KOPT-K1 (cell line): Measurements from ENCODE around the gene BBS9.
"Not testable (repeated sequence)": the region's sequence is repeated elsewhere in the genome, so short reads cannot be mapped to it uniquely, and the experiment has no call there.

Experiments used
- H3K27ac ChIP-seq: fragments of 200-600 bp; sonication (generic); 2 replicates; pipeline ENCODE4 v1.5.1; 2016; ENCODE audit warnings: antibody characterized with exemption, mild to moderate bottlenecking, low read depth, low read length; ENCODE audit not compliant: poor library complexity, severe bottlenecking
- H3K36me3 ChIP-seq: fragments of 200-600 bp; sonication (generic); 2 replicates; pipeline ENCODE4 v1.5.1; 2017; ENCODE audit warnings: antibody characterized with exemption, mild to moderate bottlenecking, low read length, moderate library complexity; ENCODE audit not compliant: insufficient read depth
- H3K9me3 ChIP-seq: fragments of 200-600 bp; sonication (generic); 2 replicates; pipeline ENCODE4 v1.5.1; 2017; ENCODE audit warnings: antibody characterized with exemption, low read length, mild to moderate bottlenecking; ENCODE audit not compliant: insufficient read depth, poor library complexity, severe bottlenecking

The BBS9 gene

DNA sequence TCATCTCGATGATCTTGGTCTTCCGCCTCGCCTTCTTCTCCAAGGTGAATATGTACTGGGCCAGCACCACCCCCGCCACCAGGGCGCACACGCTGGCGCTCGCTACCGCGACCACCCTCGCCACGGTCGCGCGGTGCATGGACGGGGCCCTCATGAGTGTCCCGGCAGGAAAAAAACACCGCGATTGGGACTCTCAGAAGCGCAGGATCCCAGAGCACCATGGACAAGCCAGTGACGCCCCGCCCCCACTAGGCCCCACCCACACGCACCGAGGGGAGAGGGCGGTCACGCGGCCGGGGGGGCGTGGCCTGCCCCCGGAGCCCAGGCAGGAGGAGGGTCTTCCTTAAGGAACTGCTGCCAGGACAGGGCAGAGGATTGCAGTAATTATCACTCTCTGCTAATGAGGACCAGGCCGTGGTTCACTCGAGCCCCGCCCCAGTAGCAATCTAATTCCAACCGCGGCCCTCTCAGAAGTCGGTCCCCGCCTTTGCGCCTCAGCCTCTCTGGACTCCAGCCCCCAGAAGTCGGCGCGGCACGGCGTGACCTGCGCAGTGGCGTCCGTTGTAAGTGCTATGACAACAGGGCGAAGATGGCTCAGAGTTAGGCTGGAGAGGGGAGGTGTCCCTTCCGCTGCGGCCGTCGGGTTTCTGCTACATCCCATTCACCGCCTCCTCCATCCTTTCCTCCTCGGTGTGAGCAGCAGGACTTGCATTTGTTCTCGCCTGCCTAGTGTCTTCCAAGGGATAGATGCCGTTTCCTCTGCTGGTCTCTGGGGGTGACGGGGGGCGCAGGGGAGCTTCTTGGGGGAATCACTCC lies at the start of gene BBS9:
BBS9 (plus strand) TSS at position 575 of the 816 bp plus-strand sequence. CDS start 16,689 bp downstream, outside the sequence.
- Histone ChIP-seq H3K36me3 (no peaks in the 10 kb centered on the region), H3K9me3 (no peaks in the 10 kb centered on the region), H3K27ac (peak within 1 kb of the TSS; percentile 57)

GRCh38 chr7:33079763-33080690 lies 49.3 kb upstream of the BBS9 start:
- H3K27ac ChIP-seq, result no peak overlapping the region
- no peaks in the 10 kb centered on the region for H3K36me3 ChIP-seq
- no peaks in the 10 kb centered on the region for H3K9me3 ChIP-seq

DNA sequence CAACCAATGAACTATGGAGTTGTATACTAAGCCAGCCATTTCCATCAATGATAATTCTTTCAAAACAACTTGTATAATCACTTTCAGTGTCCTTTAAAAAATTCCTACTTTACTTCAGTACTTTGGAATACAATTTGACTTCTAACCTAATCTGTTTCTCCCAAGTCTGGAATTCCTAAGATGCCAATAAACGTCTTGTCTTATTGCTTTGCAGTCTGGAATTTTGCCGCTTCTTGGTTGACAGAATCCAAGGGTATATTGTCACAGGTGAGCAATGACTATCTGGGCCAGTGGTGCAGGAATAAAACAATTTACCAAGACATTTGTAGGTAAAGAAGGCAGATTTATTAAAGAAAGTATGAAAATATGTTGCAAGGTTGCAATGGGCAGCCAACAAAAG lies 42.0 kb upstream of the BBS9 start:
- Histone ChIP-seq H3K9me3 (peaks cover 4% of the 10 kb centered on the region), H3K36me3 (no peaks in the 10 kb centered on the region; the same call in 1 of the 2 replicates), H3K27ac (no peak overlapping the region)

DNA sequence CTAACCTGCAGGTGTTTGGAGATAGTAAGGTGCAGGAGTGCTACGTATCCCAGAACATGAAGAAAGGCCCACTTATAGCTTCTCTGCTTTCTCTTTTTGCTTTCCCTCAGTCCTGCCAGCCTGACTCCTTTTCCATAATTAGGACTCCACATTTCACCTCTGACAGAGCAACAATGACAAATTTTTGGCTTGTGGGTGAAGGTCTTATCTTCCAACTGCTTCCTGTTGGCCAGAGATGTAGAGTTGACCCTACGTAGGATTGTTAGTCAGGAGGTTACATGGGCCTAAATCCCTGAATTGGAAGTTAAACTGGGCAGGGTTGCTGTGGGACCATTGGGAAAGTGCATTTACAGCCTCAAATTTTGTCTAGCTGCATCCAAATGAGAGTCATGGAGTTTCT lies 41.5 kb upstream of the BBS9 start:
- peaks cover 4% of the 10 kb centered on the region for H3K9me3 ChIP-seq
- H3K36me3 ChIP-seq, result peaks cover 1% of the 10 kb centered on the region; the same call in 1 of the 2 replicates
- H3K27ac ChIP-seq, result no peak overlapping the region

DNA sequence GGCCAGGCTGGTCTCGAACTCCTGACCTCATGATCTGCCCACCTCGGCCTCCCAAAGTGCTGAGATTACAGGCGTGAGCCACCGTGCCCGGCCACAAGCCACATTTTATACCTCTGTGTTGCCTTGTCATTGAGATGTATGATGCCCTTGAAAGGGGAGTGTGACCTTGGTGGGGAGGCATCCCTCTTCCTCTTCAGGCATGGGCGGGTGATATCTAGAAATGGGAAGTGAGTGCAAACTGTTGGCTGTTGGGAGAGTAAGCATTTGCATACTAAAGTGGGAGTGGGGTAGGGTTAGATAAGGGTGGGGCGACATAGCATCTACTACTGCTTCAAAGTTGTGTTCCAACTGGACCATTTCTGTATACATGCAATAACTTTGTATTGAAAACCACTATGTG lies 40.2 kb upstream of the BBS9 start:
- Histone ChIP-seq H3K9me3 (peaks cover 4% of the 10 kb centered on the region), H3K36me3 (peaks cover 14% of the 10 kb centered on the region), H3K27ac (no peak overlapping the region)

DNA sequence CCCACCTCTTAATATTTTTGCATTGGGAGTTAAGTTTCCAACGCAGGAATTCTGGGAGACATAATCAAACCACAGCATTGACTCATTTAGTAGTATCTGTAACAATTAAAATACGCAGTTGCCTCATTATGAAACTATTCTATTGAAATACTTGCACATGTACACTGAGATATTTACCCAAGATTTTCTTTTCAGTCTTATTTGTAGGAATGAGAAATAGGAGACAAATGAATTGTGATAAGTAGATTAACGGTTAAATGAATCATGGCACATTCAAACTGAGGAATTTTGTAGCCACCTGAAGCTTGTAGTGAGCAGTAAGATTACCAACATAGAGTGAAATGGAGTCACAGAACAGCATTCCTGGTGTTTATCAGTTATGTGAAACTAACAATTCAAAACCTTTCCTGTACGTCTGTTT lies 38.2 kb upstream of the BBS9 start:
- H3K27ac ChIP-seq, result no peak overlapping the region
- peaks cover 2% of the 10 kb centered on the region for H3K9me3 ChIP-seq
- H3K36me3 ChIP-seq, result peaks cover 29% of the 10 kb centered on the region

GRCh38 chr7:33091641-33092191 lies 37.6 kb upstream of the BBS9 start:
- Histone ChIP-seq H3K36me3 (peaks cover 35% of the 10 kb centered on the region), H3K9me3 (no peaks in the 10 kb centered on the region), H3K27ac (no peak overlapping the region)

- Histone ChIP-seq H3K9me3 (no peaks in the 10 kb centered on the region), H3K36me3 (peaks cover 50% of the 10 kb centered on the region), H3K27ac (no peak overlapping the region)
Observed at GRCh38 chr7:33093266-33093665, 36.1 kb upstream of the BBS9 start.

- not testable (repeated sequence) for H3K9me3 ChIP-seq, H3K27ac ChIP-seq
- H3K36me3 ChIP-seq, result peaks cover 66% of the 10 kb centered on the region
Observed at GRCh38 chr7:33094745-33095275, 34.6 kb upstream of the BBS9 start.

DNA sequence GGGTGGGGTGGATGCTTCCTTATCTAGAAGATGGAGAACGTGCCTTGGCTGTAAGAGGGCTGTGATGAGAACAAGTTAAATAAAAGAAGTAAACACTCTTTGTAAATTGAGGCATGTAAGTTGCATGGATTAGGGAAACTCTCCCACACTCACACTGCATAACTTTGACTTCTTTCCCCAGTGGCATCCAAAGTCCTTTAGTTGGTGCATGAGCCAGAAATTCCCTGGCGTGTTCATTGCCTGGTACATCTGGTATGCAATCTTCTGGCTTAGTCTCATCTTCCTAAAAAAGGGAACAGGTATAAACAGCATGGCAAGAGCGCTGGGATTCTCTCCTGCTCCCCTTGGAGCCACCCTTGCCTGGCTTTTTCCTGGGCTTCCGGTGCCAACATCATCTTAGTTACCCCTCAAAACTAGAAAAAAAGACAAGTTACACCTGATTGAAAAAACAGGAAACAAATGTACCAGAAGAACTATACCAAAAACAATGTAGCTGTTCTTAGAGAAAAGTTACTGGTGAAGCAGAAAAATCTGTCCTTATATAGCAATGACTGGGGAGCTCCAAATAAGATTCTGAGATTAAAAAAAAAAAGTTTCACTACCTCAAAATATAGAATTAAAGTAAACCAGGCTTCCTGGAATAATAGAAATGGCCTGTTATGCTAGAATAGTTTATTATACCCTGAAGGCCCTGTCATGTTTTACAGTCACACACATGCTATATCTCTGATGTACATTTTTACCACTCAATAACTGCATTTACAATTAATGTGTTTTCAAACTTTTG lies 30.0 kb upstream of the BBS9 start:
- H3K9me3 ChIP-seq, result no peaks in the 10 kb centered on the region
- H3K27ac ChIP-seq, result no peak overlapping the region
- H3K36me3 ChIP-seq, result peaks cover 94% of the 10 kb centered on the region

DNA sequence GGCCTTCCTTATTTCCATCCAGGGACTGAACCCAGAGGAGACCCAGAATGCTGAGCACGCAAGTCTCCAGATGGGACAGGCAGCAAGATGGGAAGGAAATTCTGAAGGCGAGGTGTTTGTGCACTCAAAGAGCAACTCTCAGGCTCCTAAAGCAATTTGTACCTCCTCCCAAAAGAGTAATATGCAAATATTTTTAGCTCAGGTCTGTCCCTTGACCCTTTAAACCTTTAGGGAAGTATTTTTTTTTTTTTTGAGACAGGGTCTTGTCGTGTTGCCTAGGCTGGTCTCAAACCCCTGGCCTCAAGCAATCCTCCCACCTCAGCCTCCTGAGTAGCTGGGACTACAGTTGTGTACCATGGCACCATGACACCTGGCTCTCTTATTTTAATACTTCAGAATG lies 28.6 kb upstream of the BBS9 start:
- Histone ChIP-seq H3K36me3 (peaks cover 85% of the 10 kb centered on the region), H3K9me3 (no peaks in the 10 kb centered on the region), H3K27ac (no peak overlapping the region)

DNA sequence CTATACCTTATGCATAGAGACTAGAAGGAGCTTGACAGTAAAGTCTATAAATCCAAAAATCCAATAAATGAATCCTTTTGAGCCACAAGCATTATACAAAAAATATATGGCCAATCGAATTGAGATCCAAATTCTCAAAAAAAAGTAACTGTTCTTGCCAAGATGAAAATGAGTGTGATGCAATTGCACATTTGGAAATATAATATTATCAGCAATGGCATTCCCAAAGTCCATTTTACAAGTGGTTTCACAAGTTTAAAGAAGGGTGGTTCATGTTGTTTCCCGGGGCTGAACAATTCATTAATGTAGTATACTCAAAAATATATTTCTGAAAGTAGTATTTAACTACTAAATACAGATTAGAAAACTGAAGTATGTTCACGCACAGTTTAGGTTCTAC lies 27.5 kb upstream of the BBS9 start:
- Histone ChIP-seq H3K9me3 (no peaks in the 10 kb centered on the region), H3K36me3 (peaks cover 74% of the 10 kb centered on the region), H3K27ac (no peak overlapping the region)

DNA sequence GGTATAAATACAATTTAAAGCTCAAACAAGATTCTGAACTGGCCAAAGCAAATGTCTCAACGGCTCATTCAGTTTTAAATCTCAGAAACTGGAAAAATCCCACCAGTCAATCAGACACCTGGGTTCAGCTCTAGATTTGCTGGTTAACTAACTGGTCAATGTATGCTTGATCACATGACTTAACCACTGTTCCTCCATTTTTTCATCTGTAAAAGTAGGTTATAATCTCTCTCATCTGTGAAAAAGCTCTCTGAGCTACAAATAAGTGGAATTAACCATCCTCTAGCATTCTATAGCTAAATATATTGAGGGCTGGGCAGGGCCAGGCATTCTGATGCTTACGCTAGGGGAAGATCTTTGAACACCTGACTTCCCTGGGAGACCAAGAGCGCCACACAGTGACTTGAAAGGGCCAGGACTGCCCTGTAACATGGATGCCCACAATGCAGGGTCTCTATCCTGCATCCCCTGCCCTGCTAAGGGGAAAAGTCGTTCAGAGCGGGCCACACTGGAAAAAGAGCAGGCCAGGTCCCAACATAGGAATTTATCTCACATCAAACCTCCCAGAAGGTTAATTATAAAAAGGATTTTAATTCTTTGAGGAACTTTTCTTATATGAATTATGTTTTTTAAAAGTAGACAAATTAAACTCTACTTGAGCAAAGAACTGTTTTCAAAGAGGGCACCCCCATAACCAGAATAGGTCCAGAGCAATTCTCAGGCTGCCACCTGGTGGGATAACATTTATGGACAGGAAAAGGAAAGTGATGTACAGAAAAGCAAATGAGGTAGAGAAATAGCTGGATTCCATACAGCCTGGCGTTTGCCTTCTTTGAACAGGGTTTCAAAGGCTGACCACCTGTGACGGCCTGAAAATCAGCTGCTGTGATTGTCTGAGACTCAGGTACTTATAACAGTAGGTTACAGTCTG lies 22.0 kb upstream of the BBS9 start:
- no peaks in the 10 kb centered on the region for H3K9me3 ChIP-seq
- no peak overlapping the region for H3K27ac ChIP-seq

More for the DNA sequence above, 22.0 kb upstream of the BBS9 start:
- H3K36me3 ChIP-seq, result peaks cover 19% of the 10 kb centered on the region
